ENCODE results near the gene ITGAE. TPM values are rescaled to one million over a fixed set of nuclear protein-coding genes. Genes with fewer than 3 reads are reported as not detected.

ITGAE gene
- total and polyA plus RNA-seq, 5 donors from 2014 or later: 14.2 to 46.4 (median 36.9) TPM

DNA sequence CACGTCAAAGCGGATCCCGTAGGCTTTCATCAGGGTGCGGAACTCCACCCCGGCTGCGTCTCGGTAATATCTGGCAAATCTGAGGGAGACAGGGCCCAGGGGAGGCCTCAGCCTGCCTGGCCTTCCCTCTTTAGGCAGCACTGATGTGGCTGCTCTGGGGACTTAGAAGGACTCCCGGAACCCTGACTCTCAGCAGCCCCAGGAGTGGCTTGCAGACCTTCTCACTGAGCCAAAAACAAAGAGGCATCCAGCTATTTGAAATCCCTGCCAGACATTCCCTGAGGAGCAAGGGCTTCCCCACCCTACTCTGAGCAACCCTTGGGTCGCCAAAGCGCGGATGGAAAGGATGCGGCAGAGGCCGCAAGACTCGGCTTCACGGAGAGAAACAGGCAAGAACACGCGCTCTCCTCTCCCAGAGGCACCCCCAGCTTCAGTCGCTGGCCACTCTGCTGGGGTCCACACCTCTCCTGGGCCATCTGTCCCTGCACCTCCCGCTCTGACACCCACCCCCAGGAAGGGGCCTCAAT lies 112.9 kb downstream of the ITGAE start:
- Histone ChIP-seq H3K9me3 (ENCODE audit: control insufficient read depth in 2 of 2, low read length in 2 of 2) (no peaks in the 10 kb centered on the region), H3K27me3 (ENCODE audit: control insufficient read depth, insufficient read depth, low read length) (no peaks in the 10 kb centered on the region), H3K27ac (ENCODE audit: insufficient read depth, low read length, poor library complexity, severe bottlenecking) (no peak overlapping the region), H3K36me3 (ENCODE audit: control insufficient read depth, insufficient read depth, low read length) (peaks cover 13% of the 10 kb centered on the region), H3K4me1 (ENCODE audit: control insufficient read depth, insufficient read depth, low read length, poor library complexity, severe bottlenecking) (no peaks in the 10 kb centered on the region), H3K4me3 (ENCODE audit: low read depth, low read length) (no peak overlapping the region)
- peaks cover 9% of the 10 kb centered on the region for H3K36me3 Mint-ChIP-seq
- peaks cover 2% of the 10 kb centered on the region for H3K27me3 Mint-ChIP-seq
- no peak for ATAC-seq (ENCODE audit: low read depth in 2 of 2)
- peaks cover 0 to 13% (median 2%) of the 10 kb centered on the region in 4 donors for H3K4me1 Mint-ChIP-seq
- no peak for DNase-seq
- no peak overlapping the region for H3K4me3 Mint-ChIP-seq
- no peaks in the 10 kb centered on the region for H3K9me3 Mint-ChIP-seq
- H3K27ac Mint-ChIP-seq: no peak overlapping the region

DNA sequence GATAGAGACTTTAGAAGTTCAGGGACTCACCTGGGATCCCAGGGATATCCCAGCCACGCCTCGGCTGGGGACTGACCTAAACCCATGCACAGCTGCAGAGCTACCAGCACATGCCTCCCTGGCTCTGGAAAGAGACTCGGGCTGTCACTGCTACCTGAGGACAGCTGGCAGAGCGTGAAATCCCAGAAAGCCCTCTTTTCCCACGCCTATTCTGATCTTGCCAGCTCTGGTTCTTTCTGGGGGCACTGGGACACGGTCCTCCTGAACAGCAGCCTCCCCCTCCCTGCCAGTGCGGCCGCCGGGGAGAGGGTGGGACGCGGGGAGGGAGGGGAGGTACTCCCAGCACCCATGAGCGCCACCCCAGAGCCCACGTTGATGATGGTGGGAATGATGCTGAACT lies 115.8 kb downstream of the ITGAE start:
- H3K36me3 Mint-ChIP-seq: peaks cover 5% of the 10 kb centered on the region
- no peaks in the 10 kb centered on the region for H3K4me1 ChIP-seq (ENCODE audit: control insufficient read depth, insufficient read depth, low read length, poor library complexity, severe bottlenecking)
- peaks cover 5% of the 10 kb centered on the region for H3K36me3 ChIP-seq (ENCODE audit: control insufficient read depth, insufficient read depth, low read length)
- H3K27me3 ChIP-seq (ENCODE audit: control insufficient read depth, insufficient read depth, low read length): no peaks in the 10 kb centered on the region
- no peak overlapping the region for H3K4me3 ChIP-seq (ENCODE audit: low read depth, low read length)
- H3K27me3 Mint-ChIP-seq: no peaks in the 10 kb centered on the region
- DNase-seq (no peak), ATAC-seq (ENCODE audit: low read depth in 2 of 2) (no peak)
- H3K9me3 ChIP-seq (ENCODE audit: control insufficient read depth in 2 of 2, low read length in 2 of 2): no peaks in the 10 kb centered on the region
- no peaks in the 10 kb centered on the region for H3K9me3 Mint-ChIP-seq
- H3K4me3 Mint-ChIP-seq: no peak overlapping the region
- H3K27ac Mint-ChIP-seq: no peak overlapping the region
- peaks cover 0 to 18% (median 0%) of the 10 kb centered on the region in 4 donors for H3K4me1 Mint-ChIP-seq
- H3K27ac ChIP-seq (ENCODE audit: insufficient read depth, low read length, poor library complexity, severe bottlenecking): no peak overlapping the region

DNA sequence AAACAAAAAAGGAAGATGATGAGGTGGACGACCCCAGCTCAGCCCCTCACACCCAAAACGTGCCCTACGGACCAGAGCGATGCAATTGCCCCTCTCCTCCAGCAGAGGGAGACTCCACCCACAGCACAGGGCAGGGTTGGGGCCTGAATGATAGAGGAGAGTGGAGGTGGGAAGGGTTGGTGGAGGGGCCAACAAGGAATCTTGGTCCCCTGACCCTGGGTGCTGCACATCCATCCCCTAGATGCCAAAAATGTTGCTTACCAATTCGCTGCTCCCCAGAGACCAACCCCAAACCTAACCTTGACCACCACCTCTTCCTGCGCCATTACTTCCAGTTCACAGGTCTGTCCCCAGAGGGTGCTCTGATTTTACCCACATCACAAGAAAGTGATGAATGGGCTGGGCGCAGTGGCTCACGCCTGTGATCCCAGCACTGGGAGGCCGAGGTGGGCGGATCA lies 117.9 kb downstream of the ITGAE start:
- H3K4me3 Mint-ChIP-seq: no peak overlapping the region
- H3K36me3 ChIP-seq (ENCODE audit: control insufficient read depth, insufficient read depth, low read length): peaks cover 4% of the 10 kb centered on the region
- peak; percentile 85 to 86 for ATAC-seq (ENCODE audit: low read depth in 2 of 2)

DNA sequence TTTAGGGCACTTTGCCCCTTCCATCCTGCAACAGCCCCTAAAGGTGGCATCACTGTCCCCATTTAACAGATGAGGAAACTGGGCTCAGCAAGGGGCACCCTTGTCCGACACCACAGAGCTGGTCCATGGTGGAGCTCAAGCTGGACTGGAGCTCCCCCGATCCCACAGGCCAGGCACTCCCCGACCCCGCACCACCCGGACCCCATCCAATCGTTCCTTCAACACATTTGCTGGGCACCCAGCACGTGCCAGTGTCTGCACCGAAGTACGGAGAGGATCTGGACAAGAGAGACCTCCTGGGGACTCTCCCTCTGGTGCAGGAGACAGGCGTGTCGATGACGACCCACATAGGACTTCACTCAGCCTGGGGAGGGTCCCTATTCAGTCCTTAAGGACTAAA lies 119.0 kb downstream of the ITGAE start:
- Mint-ChIP-seq H3K4me1 (peaks cover 0 to 22% (median 0%) of the 10 kb centered on the region in 4 donors), H3K4me3 (no peak overlapping the region), H3K9me3 (no peaks in the 10 kb centered on the region), H3K36me3 (no peaks in the 10 kb centered on the region), H3K27me3 (no peaks in the 10 kb centered on the region), H3K27ac (peak overlapping the region in 1 of 3 donors; percentile 62)
- ATAC-seq (ENCODE audit: low read depth in 2 of 2) (no peak), DNase-seq (no peak)
- Histone ChIP-seq H3K4me1 (ENCODE audit: control insufficient read depth, insufficient read depth, low read length, poor library complexity, severe bottlenecking) (no peaks in the 10 kb centered on the region), H3K36me3 (ENCODE audit: control insufficient read depth, insufficient read depth, low read length) (peaks cover 4% of the 10 kb centered on the region), H3K27ac (ENCODE audit: insufficient read depth, low read length, poor library complexity, severe bottlenecking) (no peak overlapping the region), H3K27me3 (ENCODE audit: control insufficient read depth, insufficient read depth, low read length) (no peaks in the 10 kb centered on the region), H3K4me3 (ENCODE audit: low read depth, low read length) (no peak overlapping the region), H3K9me3 (ENCODE audit: control insufficient read depth in 2 of 2, low read length in 2 of 2) (no peaks in the 10 kb centered on the region)

More for the DNA sequence above, 117.9 kb downstream of the ITGAE start:
- Histone ChIP-seq H3K4me1 (ENCODE audit: control insufficient read depth, insufficient read depth, low read length, poor library complexity, severe bottlenecking) (no peaks in the 10 kb centered on the region), H3K4me3 (ENCODE audit: low read depth, low read length) (no peak overlapping the region), H3K27me3 (ENCODE audit: control insufficient read depth, insufficient read depth, low read length) (no peaks in the 10 kb centered on the region), H3K27ac (ENCODE audit: insufficient read depth, low read length, poor library complexity, severe bottlenecking) (no peak overlapping the region), H3K9me3 (ENCODE audit: control insufficient read depth in 2 of 2, low read length in 2 of 2) (no peaks in the 10 kb centered on the region)
- H3K36me3 Mint-ChIP-seq: no peaks in the 10 kb centered on the region
- no peaks in the 10 kb centered on the region for H3K27me3 Mint-ChIP-seq
- H3K27ac Mint-ChIP-seq: no peak overlapping the region
- H3K4me1 Mint-ChIP-seq: peaks cover 0 to 22% (median 0%) of the 10 kb centered on the region in 4 donors
- peak; percentile 37 to 65 (median 57) for DNase-seq
- no peaks in the 10 kb centered on the region for H3K9me3 Mint-ChIP-seq

DNA sequence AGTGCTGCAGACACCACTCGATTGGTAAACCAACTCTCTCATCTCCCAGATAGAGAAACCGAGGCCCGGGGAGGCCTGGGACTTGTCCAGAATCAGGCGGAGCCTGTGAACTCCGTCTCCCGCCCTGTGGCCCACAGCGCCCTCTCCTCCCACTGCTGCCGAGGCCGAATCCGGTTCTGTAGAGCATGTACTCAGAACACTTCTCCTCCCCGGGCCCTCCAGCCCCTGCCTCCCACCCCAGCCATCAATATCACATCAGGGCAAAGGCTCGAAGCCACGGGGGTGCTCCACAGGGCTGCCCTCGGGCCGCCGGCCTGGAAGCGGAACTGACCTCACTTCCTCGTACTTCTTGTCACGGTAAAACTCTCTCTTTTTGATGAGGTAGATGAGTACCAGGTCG lies 119.4 kb downstream of the ITGAE start:
- H3K27ac Mint-ChIP-seq: peak overlapping the region in 1 of 3 donors; percentile 49
- H3K36me3 ChIP-seq (ENCODE audit: control insufficient read depth, insufficient read depth, low read length): peaks cover 4% of the 10 kb centered on the region
- DNase-seq (no peak), ATAC-seq (ENCODE audit: low read depth in 2 of 2) (no peak)
- H3K4me3 Mint-ChIP-seq: no peak overlapping the region
- no peaks in the 10 kb centered on the region for H3K4me1 ChIP-seq (ENCODE audit: control insufficient read depth, insufficient read depth, low read length, poor library complexity, severe bottlenecking)
- H3K4me1 Mint-ChIP-seq: peaks cover 0 to 22% (median 0%) of the 10 kb centered on the region in 4 donors
- H3K27me3 ChIP-seq (ENCODE audit: control insufficient read depth, insufficient read depth, low read length): no peaks in the 10 kb centered on the region
- H3K4me3 ChIP-seq (ENCODE audit: low read depth, low read length): no peak overlapping the region
- no peaks in the 10 kb centered on the region for H3K9me3 Mint-ChIP-seq
- H3K27ac ChIP-seq (ENCODE audit: insufficient read depth, low read length, poor library complexity, severe bottlenecking): no peak overlapping the region
- H3K9me3 ChIP-seq (ENCODE audit: control insufficient read depth in 2 of 2, low read length in 2 of 2): no peaks in the 10 kb centered on the region
- H3K36me3 Mint-ChIP-seq: no peaks in the 10 kb centered on the region
- H3K27me3 Mint-ChIP-seq: no peaks in the 10 kb centered on the region

DNA sequence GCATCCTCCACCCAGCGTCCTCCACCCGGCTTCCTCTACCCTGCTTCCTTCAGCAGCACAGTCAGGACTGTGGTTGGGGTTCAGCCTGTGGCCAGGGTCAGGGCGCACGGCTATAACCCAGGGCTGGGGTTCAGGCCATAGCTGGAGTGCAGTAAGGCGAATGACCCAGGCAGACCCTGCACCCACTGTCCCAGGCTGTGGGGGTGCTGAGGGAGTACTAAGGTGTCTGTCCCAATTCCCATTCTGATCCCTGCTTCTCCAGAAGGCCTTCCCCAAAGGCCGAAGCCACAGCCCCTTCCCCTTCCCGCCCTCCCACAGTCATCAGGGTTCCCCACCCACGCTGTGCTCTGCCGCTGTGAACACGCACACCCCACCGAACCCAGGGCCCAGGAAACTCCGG lies 119.9 kb downstream of the ITGAE start:
- Mint-ChIP-seq H3K27ac (no peak overlapping the region), H3K4me1 (peaks cover 0 to 22% (median 0%) of the 10 kb centered on the region in 4 donors), H3K9me3 (no peaks in the 10 kb centered on the region), H3K36me3 (no peaks in the 10 kb centered on the region), H3K27me3 (no peaks in the 10 kb centered on the region), H3K4me3 (no peak overlapping the region)
- ATAC-seq (ENCODE audit: low read depth in 2 of 2) (no peak), DNase-seq (no peak)
- Histone ChIP-seq H3K4me1 (ENCODE audit: control insufficient read depth, insufficient read depth, low read length, poor library complexity, severe bottlenecking) (no peaks in the 10 kb centered on the region), H3K27ac (ENCODE audit: insufficient read depth, low read length, poor library complexity, severe bottlenecking) (no peak overlapping the region), H3K27me3 (ENCODE audit: control insufficient read depth, insufficient read depth, low read length) (no peaks in the 10 kb centered on the region), H3K4me3 (ENCODE audit: low read depth, low read length) (no peak overlapping the region), H3K9me3 (ENCODE audit: control insufficient read depth in 2 of 2, low read length in 2 of 2) (no peaks in the 10 kb centered on the region), H3K36me3 (ENCODE audit: control insufficient read depth, insufficient read depth, low read length) (peaks cover 4% of the 10 kb centered on the region)

DNA sequence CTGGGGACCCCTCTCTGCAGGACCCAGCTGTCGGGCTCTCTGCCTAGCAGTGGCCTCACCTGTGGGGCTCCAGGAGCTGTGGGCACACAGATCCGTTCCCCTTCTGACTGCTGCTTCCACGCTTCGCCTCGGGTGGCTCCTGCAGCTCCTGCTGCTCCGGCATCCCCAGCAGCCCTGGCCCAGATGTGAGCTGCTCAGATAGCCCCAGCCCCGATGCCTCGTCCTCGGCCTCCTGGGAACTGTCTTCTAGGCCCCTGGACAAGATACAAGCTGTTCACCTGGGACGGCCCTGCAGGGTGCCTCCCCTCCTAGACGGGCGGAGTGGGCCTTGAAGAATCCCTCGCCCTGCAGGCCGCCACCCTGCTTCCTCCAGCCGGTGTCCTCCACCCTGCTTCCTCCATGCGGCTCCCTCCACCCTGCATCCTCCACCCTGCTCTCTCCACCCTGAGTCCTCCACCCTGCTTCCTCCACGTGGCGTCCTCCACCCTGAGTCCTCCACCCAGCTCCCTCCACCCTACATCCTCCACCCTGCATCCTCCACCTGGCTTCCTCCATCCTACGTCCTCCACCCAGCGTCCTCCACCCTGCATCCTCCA lies 121.4 kb downstream of the ITGAE start:
- no peaks in the 10 kb centered on the region for H3K36me3 Mint-ChIP-seq
- no peaks in the 10 kb centered on the region for H3K9me3 Mint-ChIP-seq
- H3K4me1 ChIP-seq (ENCODE audit: control insufficient read depth, insufficient read depth, low read length, poor library complexity, severe bottlenecking): no peaks in the 10 kb centered on the region
- peaks cover 4% of the 10 kb centered on the region for H3K36me3 ChIP-seq (ENCODE audit: control insufficient read depth, insufficient read depth, low read length)
- no peak overlapping the region for H3K4me3 ChIP-seq (ENCODE audit: low read depth, low read length)
- no peaks in the 10 kb centered on the region for H3K9me3 ChIP-seq (ENCODE audit: control insufficient read depth in 2 of 2, low read length in 2 of 2)
- no peak overlapping the region for H3K27ac ChIP-seq (ENCODE audit: insufficient read depth, low read length, poor library complexity, severe bottlenecking)
- peak overlapping the region in 1 of 3 donors; percentile 51 for H3K27ac Mint-ChIP-seq
- H3K4me3 Mint-ChIP-seq: no peak overlapping the region
- peak in 1 of 3 donors; percentile 39 for DNase-seq
- no peaks in the 10 kb centered on the region for H3K27me3 ChIP-seq (ENCODE audit: control insufficient read depth, insufficient read depth, low read length)
- no peak for ATAC-seq (ENCODE audit: low read depth in 2 of 2)
- H3K4me1 Mint-ChIP-seq: peaks cover 0 to 22% (median 1%) of the 10 kb centered on the region in 4 donors
- H3K27me3 Mint-ChIP-seq: no peaks in the 10 kb centered on the region
